ELF-1 (cell line): ENCODE results near the gene UGT2B17.
"Not testable (repeated sequence)": the region's sequence is repeated elsewhere in the genome, so short reads cannot be mapped to it uniquely, and the experiment has no call there.

ENCODE experiments used
- DNase-seq: peaks from one replicate; pipeline ENCODE4 v3.0.0-alpha.2; 2016; ENCODE audit warnings: low read depth, low spot score

Gene UGT2B17

GRCh38 chr4:68576272-68577125 lies at the start of gene UGT2B17:
Gene UGT2B17, minus strand, starts transcription at chr4:68576322. Its CDS starts 7,838 bp downstream, at chr4:68568484.
- peak; percentile 39 for DNase-seq

- DNase-seq = not testable (repeated sequence)
These were observed 46.6 kb upstream of the UGT2B17 start for GRCh38 chr4:68622731-68623130.

- DNase-seq = no peak
These were observed 41.0 kb upstream of the UGT2B17 start for GRCh38 chr4:68617003-68617698.

GRCh38 chr4:68615699-68616422 lies 39.7 kb upstream of the UGT2B17 start:
- no peak for DNase-seq

GRCh38 chr4:68613752-68614151 lies 37.6 kb upstream of the UGT2B17 start:
- no peak for DNase-seq

GRCh38 chr4:68606240-68606639 lies 30.1 kb upstream of the UGT2B17 start:
- no peak for DNase-seq

GRCh38 chr4:68599150-68599549 lies 23.0 kb upstream of the UGT2B17 start:
- DNase-seq = no peak

- DNase-seq = no peak
These were observed 21.4 kb upstream of the UGT2B17 start for GRCh38 chr4:68597482-68597881.

GRCh38 chr4:68594678-68595077 lies 18.6 kb upstream of the UGT2B17 start:
- no peak for DNase-seq

- no peak for DNase-seq
These were observed 17.0 kb upstream of the UGT2B17 start for GRCh38 chr4:68593112-68593511.

- no peak for DNase-seq
These were observed 16.6 kb upstream of the UGT2B17 start for GRCh38 chr4:68592673-68593072.

- no peak for DNase-seq
These were observed 15.1 kb upstream of the UGT2B17 start for GRCh38 chr4:68591204-68591603.

GRCh38 chr4:68589790-68590189 lies 13.7 kb upstream of the UGT2B17 start:
- DNase-seq = no peak

GRCh38 chr4:68582339-68582717 lies 6.2 kb upstream of the UGT2B17 start:
- no peak for DNase-seq

- no peak for DNase-seq
These were observed 5.5 kb upstream of the UGT2B17 start for GRCh38 chr4:68581383-68582338.

- no peak for DNase-seq
These were observed 1.5 kb upstream of the UGT2B17 start for GRCh38 chr4:68577590-68577989.

- DNase-seq = not testable (repeated sequence)
These were observed 486 bp downstream of the UGT2B17 start for GRCh38 chr4:68575636-68576035.

GRCh38 chr4:68575081-68575480 lies 1.0 kb downstream of the UGT2B17 start:
- no peak for DNase-seq

- DNase-seq = no peak
These were observed 3.4 kb downstream of the UGT2B17 start for GRCh38 chr4:68572653-68573170.

- no peak for DNase-seq
These were observed 6.0 kb downstream of the UGT2B17 start for GRCh38 chr4:68570122-68570507.
